Endothelial cell of umbilical vein (primary cell): ENCODE measurements around the gene RND1.

Experiments used
- CTCF ChIP-seq, 2 donors: IDR thresholded peaks; 1 replicate in 1 of 2; 2 replicates in 1 of 2; pipeline ENCODE4 v1.5.1; 2011; ENCODE audit warnings: low read length in 2 of 2, mild to moderate bottlenecking in 2 of 2, moderate library complexity in 2 of 2, control low read depth in 1 of 2, inconsistent platforms in 1 of 2, low read depth in 1 of 2; ENCODE audit not compliant: insufficient read depth in 1 of 2; ENCODE audit errors: extremely low read depth in 1 of 2
- EZH2 ChIP-seq: IDR thresholded peaks from 2 replicates; pipeline ENCODE4 v1.6.1; 2012; ENCODE audit warnings: borderline replicate concordance, low read depth, mild to moderate bottlenecking, moderate library complexity, low read length, inconsistent platforms; ENCODE audit not compliant: severe bottlenecking
- FOS ChIP-seq: IDR thresholded peaks from 2 replicates; pipeline ENCODE4 v1.6.1; 2011; ENCODE audit warnings: mild to moderate bottlenecking, low read length, moderate library complexity, borderline replicate concordance; ENCODE audit not compliant: insufficient read depth
- GATA2 ChIP-seq: IDR thresholded peaks from 2 replicates; pipeline ENCODE4 v1.7.0; 2011; ENCODE audit warnings: low read depth, mild to moderate bottlenecking, moderate library complexity, mixed read lengths, low read length; ENCODE audit not compliant: insufficient read length, insufficient read depth
- JUN ChIP-seq: IDR thresholded peaks from 2 replicates; pipeline ENCODE4 v1.6.1; 2011; ENCODE audit warnings: borderline replicate concordance, low read depth; ENCODE audit not compliant: insufficient read length, insufficient read depth
- MAX ChIP-seq: IDR thresholded peaks from 2 replicates; pipeline ENCODE4 v1.6.1; 2011; ENCODE audit not compliant: insufficient read depth, insufficient read length
- MYC ChIP-seq: IDR thresholded peaks from one replicate; pipeline ENCODE4 v1.6.1; 2011; ENCODE audit warnings: mild to moderate bottlenecking, low read depth, low read length
- POLR2A ChIP-seq: IDR thresholded peaks from 2 replicates; pipeline ENCODE4 v1.6.1; 2012; ENCODE audit warnings: low read depth, mild to moderate bottlenecking, control low read depth, low read length
- POLR2AphosphoS5 ChIP-seq: IDR thresholded peaks from 2 replicates; pipeline ENCODE4 v1.6.1; 2012; ENCODE audit warnings: low read depth, mild to moderate bottlenecking, control low read depth, low read length, moderate library complexity; ENCODE audit not compliant: insufficient read depth

DNA sequence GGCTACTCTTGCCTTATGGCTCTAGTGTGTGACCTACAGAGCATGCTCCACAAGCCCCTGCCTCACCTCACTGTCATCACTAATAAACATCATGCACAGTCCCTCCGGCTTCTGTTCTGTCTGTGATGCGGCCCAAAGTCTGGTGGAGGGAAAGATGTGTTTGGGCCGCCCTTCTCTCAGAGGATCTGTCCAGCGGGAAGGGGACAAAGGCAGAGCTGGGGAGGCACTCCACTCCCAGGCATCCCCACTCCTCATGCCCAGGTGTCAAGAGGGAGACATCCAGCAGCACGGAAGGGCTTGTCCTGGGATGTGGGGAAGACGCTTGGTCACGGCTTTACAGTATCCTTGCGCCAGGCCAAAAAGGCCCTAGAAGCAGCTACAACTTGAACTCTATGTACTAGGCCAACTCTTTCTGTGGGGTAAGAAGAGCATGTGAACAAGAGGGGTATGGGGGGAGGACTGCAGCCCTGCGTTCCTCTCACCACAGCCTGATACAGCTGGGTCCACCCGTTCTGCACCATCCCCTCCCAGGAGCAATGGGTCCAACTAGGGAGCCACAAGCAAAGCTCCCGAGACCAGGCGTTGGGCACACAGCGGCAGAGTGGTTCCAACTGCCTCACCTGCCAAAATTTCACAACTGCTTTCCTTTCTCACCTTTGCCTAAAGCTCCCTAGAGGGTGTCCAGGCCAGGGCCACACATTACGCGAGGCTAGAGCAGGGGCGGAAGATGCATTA lies 36.7 kb downstream of the RND1 start:
- no peak for TF ChIP-seq POLR2A
- TF ChIP-seq CTCF (IDR thresholded peaks at IDR 0.05; ENCODE audit: extremely low read depth in 1 of 2, insufficient read depth in 1 of 2, low read depth in 1 of 2, low read length in 2 of 2): no peak
- TF ChIP-seq EZH2: no peak
- no peak for TF ChIP-seq JUN
- TF ChIP-seq GATA2: no peak
- TF ChIP-seq MAX: no peak
- TF ChIP-seq MYC: no peak
- no peak for TF ChIP-seq POLR2AphosphoS5
- TF ChIP-seq FOS: no peak
